Naive B cell (primary cell): ENCODE data around the gene RAG1. TPM values are rescaled to one million over a fixed set of nuclear protein-coding genes. Genes with fewer than 3 reads are reported as not detected.
"Not testable (repeated sequence)": the region's sequence is repeated elsewhere in the genome, so short reads cannot be mapped to it uniquely, and the experiment has no call there.

Experiments used
- ATAC-seq, 2 donors: fragments of 150-1000 bp; cut with Tn5 transposase; 2 replicates each; pipeline ENCODE4 v1.10.0; 2021; ENCODE audit warnings: low read depth in 2 of 2, mild to moderate bottlenecking in 2 of 2, moderate library complexity in 2 of 2
- DNase-seq: peaks from one replicate; pipeline ENCODE4 v3.0.0; 2022
- H3K27ac Mint-ChIP-seq, 6 donors: one replicate each; pipeline ENCODE4 v1.8.0; 2020 to 2022; ENCODE audit warnings: mild to moderate bottlenecking in 6 of 6, mixed read lengths in 6 of 6, moderate library complexity in 5 of 6, inconsistent platforms in 2 of 6
- H3K27me3 Mint-ChIP-seq, 3 donors: one replicate each; pipeline ENCODE4 v1.8.0; 2021 to 2022; ENCODE audit warnings: mixed read lengths in 3 of 3, mild to moderate bottlenecking in 1 of 3
- H3K36me3 Mint-ChIP-seq, 2 donors: one replicate each; pipeline ENCODE4 v1.8.0; 2020 to 2022; ENCODE audit warnings: mixed read lengths in 2 of 2, inconsistent platforms in 1 of 2, mild to moderate bottlenecking in 1 of 2
- H3K4me1 Mint-ChIP-seq, 3 donors: one replicate each; pipeline ENCODE4 v1.8.0; 2020 to 2022; ENCODE audit warnings: mixed read lengths in 3 of 3, inconsistent platforms in 1 of 3, mild to moderate bottlenecking in 1 of 3, moderate library complexity in 1 of 3
- H3K4me3 Mint-ChIP-seq, 8 donors: one replicate each; pipeline ENCODE4 v1.8.0; 2020 to 2022; ENCODE audit warnings: mild to moderate bottlenecking in 8 of 8, mixed read lengths in 8 of 8, moderate library complexity in 8 of 8, inconsistent platforms in 2 of 8
- H3K9me3 Mint-ChIP-seq, 7 donors: one replicate each; pipeline ENCODE4 v1.8.0; 2020 to 2022; ENCODE audit warnings: mixed read lengths in 7 of 7, mild to moderate bottlenecking in 5 of 7, inconsistent platforms in 2 of 7, moderate library complexity in 1 of 7
- polyA plus RNA-seq, 6 donors: library from polyadenylated mRNA; unstranded; fragments of 300-500 nt; fragmentation: Illumina TruSeq; gene quantifications; one replicate each; pipeline ENCODE4 v1.2.3, GENCODE V29; 2021; ENCODE audit warnings: low read depth in 6 of 6

RAG1 gene
- 1 to 10 TPM in 1 of 6 donors, under 1 TPM in 2, not detected in 3; 0.23 to 1.3 (median 0.43) TPM for polyA plus RNA-seq

- H3K27ac Mint-ChIP-seq, result peak within 1 kb of the TSS in 1 of 6 donors; percentile 52
- no peak within 1 kb of the TSS for H3K4me3 Mint-ChIP-seq
- H3K4me1 Mint-ChIP-seq, result peaks cover 5 to 9% (median 8%) of the 10 kb centered on the region in 3 donors
- no peaks in the 10 kb centered on the region for H3K9me3 Mint-ChIP-seq
- ATAC-seq, result no peak
- DNase-seq, result no peak
- H3K27me3 Mint-ChIP-seq, result peaks cover 41 to 55% (median 51%) of the 10 kb centered on the region in 3 donors
- no peaks in the 10 kb centered on the region for H3K36me3 Mint-ChIP-seq
Observed at GRCh38 chr11:36567694-36568093, at the start of gene RAG1. RAG1 (plus strand) TSS chr11:36568007; CDS start chr11:36573305, 5,298 bp downstream.

- H3K4me3 Mint-ChIP-seq, result no peak overlapping the region
- peaks cover 2 to 17% (median 7%) of the 10 kb centered on the region in 7 donors for H3K9me3 Mint-ChIP-seq
- H3K27me3 Mint-ChIP-seq, result peaks cover 4 to 20% (median 16%) of the 10 kb centered on the region in 3 donors
- H3K4me1 Mint-ChIP-seq, result no peaks in the 10 kb centered on the region
- no peak overlapping the region for H3K27ac Mint-ChIP-seq
- ATAC-seq, result no peak
- DNase-seq, result no peak
- peaks cover 0 to 12% of the 10 kb centered on the region in 2 donors for H3K36me3 Mint-ChIP-seq
Observed at GRCh38 chr11:36530840-36531239, 37.0 kb upstream of the RAG1 start.

GRCh38 chr11:36532941-36533601, 34.7 kb upstream of the RAG1 start:
- H3K9me3 Mint-ChIP-seq, result peaks cover 0 to 12% (median 0%) of the 10 kb centered on the region in 7 donors
- peaks cover 4 to 12% (median 8%) of the 10 kb centered on the region in 3 donors for H3K27me3 Mint-ChIP-seq
- DNase-seq, result no peak
- H3K4me3 Mint-ChIP-seq, result no peak overlapping the region
- no peaks in the 10 kb centered on the region for H3K4me1 Mint-ChIP-seq
- H3K36me3 Mint-ChIP-seq, result peaks cover 0 to 7% of the 10 kb centered on the region in 2 donors
- H3K27ac Mint-ChIP-seq, result no peak overlapping the region
- no peak for ATAC-seq

GRCh38 chr11:36534276-36534840, 33.4 kb upstream of the RAG1 start:
- Mint-ChIP-seq H3K36me3 (no peaks in the 10 kb centered on the region), H3K4me1 (no peaks in the 10 kb centered on the region), H3K4me3 (no peak overlapping the region), H3K27ac (no peak overlapping the region), H3K9me3 (no peaks in the 10 kb centered on the region), H3K27me3 (peaks cover 0 to under 1% (median 0%) of the 10 kb centered on the region in 3 donors)
- no peak for ATAC-seq
- DNase-seq, result no peak

- peak; percentile 1 for DNase-seq
- H3K27ac Mint-ChIP-seq, result peak overlapping the region in 1 of 6 donors; percentile 56
Observed at GRCh38 chr11:36540998-36541397, 26.8 kb upstream of the RAG1 start.

GRCh38 chr11:36550385-36551115, 17.3 kb upstream of the RAG1 start:
- Mint-ChIP-seq H3K9me3 (peaks cover 0 to 12% (median 4%) of the 10 kb centered on the region in 7 donors), H3K36me3 (peaks cover 0 to 7% of the 10 kb centered on the region in 2 donors), H3K27ac (no peak overlapping the region), H3K27me3 (peaks cover 0 to 8% (median 0%) of the 10 kb centered on the region in 3 donors), H3K4me3 (no peak overlapping the region), H3K4me1 (no peaks in the 10 kb centered on the region)
- DNase-seq (no peak), ATAC-seq (no peak)

More at GRCh38 chr11:36540998-36541397, 26.8 kb upstream of the RAG1 start:
- Mint-ChIP-seq H3K27me3 (peaks cover 0 to 8% (median 0%) of the 10 kb centered on the region in 3 donors), H3K36me3 (no peaks in the 10 kb centered on the region), H3K9me3 (no peaks in the 10 kb centered on the region), H3K4me1 (peaks cover 0 to 10% (median 4%) of the 10 kb centered on the region in 3 donors), H3K4me3 (no peak overlapping the region)
- ATAC-seq, result peak; percentile 49 to 52

- H3K9me3 Mint-ChIP-seq, result peaks cover 0 to 24% (median 5%) of the 10 kb centered on the region in 7 donors
- ATAC-seq, DNase-seq, H3K4me1 Mint-ChIP-seq, H3K27ac Mint-ChIP-seq, H3K4me3 Mint-ChIP-seq, H3K27me3 Mint-ChIP-seq, H3K36me3 Mint-ChIP-seq: not testable (repeated sequence)
Observed at GRCh38 chr11:36557390-36557789, 10.4 kb upstream of the RAG1 start.

GRCh38 chr11:36557991-36558390, 9.8 kb upstream of the RAG1 start:
- peaks cover 0 to 2% (median 0%) of the 10 kb centered on the region in 3 donors for H3K4me1 Mint-ChIP-seq
- H3K36me3 Mint-ChIP-seq, result no peaks in the 10 kb centered on the region
- peaks cover 0 to 24% (median 5%) of the 10 kb centered on the region in 7 donors for H3K9me3 Mint-ChIP-seq
- no peak for ATAC-seq
- DNase-seq, result no peak
- H3K27ac Mint-ChIP-seq, result no peak overlapping the region
- peaks cover 0 to 5% (median 0%) of the 10 kb centered on the region in 3 donors for H3K27me3 Mint-ChIP-seq
- H3K4me3 Mint-ChIP-seq, result no peak overlapping the region

- Mint-ChIP-seq H3K4me3 (no peak overlapping the region), H3K36me3 (no peaks in the 10 kb centered on the region), H3K27me3 (peaks cover 0 to 5% (median 0%) of the 10 kb centered on the region in 3 donors), H3K9me3 (peaks cover 0 to 24% (median 5%) of the 10 kb centered on the region in 7 donors), H3K27ac (no peak overlapping the region), H3K4me1 (peaks cover 0 to 2% (median 0%) of the 10 kb centered on the region in 3 donors)
- no peak for ATAC-seq
- DNase-seq, result no peak
Observed at GRCh38 chr11:36558571-36559413, 9.0 kb upstream of the RAG1 start.

GRCh38 chr11:36564376-36565030, 3.3 kb upstream of the RAG1 start:
- peak in 1 of 2 donors; percentile 61 for ATAC-seq
- H3K4me3 Mint-ChIP-seq, result peak overlapping the region; percentile 11 to 77 (median 70)

GRCh38 chr11:36565031-36565610, 2.7 kb upstream of the RAG1 start:
- peaks cover 24 to 39% (median 35%) of the 10 kb centered on the region in 3 donors for H3K27me3 Mint-ChIP-seq
- H3K4me1 Mint-ChIP-seq, result peaks cover 5 to 9% (median 8%) of the 10 kb centered on the region in 3 donors
- ATAC-seq, result no peak
- H3K9me3 Mint-ChIP-seq, result peaks cover 0 to under 1% (median 0%) of the 10 kb centered on the region in 7 donors
- H3K4me3 Mint-ChIP-seq, result peak overlapping the region in 4 of 8 donors; percentile 61 to 77 (median 73)
- no peak for DNase-seq
- H3K36me3 Mint-ChIP-seq, result no peaks in the 10 kb centered on the region
- no peak overlapping the region for H3K27ac Mint-ChIP-seq

More at GRCh38 chr11:36564376-36565030, 3.3 kb upstream of the RAG1 start:
- peak; percentile 24 for DNase-seq
- Mint-ChIP-seq H3K27ac (no peak overlapping the region), H3K27me3 (peaks cover 24 to 39% (median 35%) of the 10 kb centered on the region in 3 donors), H3K4me1 (peaks cover 5 to 9% (median 8%) of the 10 kb centered on the region in 3 donors), H3K36me3 (no peaks in the 10 kb centered on the region), H3K9me3 (peaks cover 0 to 7% (median 0%) of the 10 kb centered on the region in 7 donors)
